T-helper 1 cell treated with Interleukin-12 subunit alpha and Interleukin-12 subunit beta and Interleukin-4 antibody, amounts not matched to agents 30 ng/mL and 1 ng/mL, for 36 hours (primary cell): ENCODE measurements around the gene SLC4A1. TPM values are rescaled to one million over a fixed set of nuclear protein-coding genes. Genes with fewer than 3 reads are reported as not detected.

ENCODE experiments used
- intact Hi-C: fragments of 100-400 bp; cut with micrococcal nuclease; formaldehyde crosslinking; loops from one replicate; pipeline ENCODE4 v1.15.1; 2024
- total RNA-seq: library from RNA; stranded (reverse); gene quantifications from 2 replicates; pipeline ENCODE4 v1.2.3, GENCODE V29; 2022

SLC4A1 gene
- total RNA-seq, 1 donor from 2014 or later: not detected

DNA sequence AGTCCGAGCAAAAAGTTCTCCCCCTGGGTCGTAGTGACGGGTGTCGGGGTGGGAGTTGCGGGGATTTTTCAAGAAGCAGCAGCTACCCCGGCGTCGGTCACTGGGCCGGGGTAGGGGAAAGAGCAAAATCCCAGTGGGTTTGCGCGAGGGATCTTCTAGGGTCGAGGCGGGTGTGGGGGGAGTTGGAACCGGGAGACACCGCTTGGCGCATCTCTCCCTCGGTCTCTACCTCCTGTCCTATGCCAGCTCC lies 46.1 kb downstream of the SLC4A1 start:
- intact Hi-C loops: loop anchor here (1.0 to 5.0 kb wide), 6 partner anchors 25 to 294 kb away; partner anchors contain the start of genes GPATCH8, RUNDC3A, SLC25A39 and TMUB2

DNA sequence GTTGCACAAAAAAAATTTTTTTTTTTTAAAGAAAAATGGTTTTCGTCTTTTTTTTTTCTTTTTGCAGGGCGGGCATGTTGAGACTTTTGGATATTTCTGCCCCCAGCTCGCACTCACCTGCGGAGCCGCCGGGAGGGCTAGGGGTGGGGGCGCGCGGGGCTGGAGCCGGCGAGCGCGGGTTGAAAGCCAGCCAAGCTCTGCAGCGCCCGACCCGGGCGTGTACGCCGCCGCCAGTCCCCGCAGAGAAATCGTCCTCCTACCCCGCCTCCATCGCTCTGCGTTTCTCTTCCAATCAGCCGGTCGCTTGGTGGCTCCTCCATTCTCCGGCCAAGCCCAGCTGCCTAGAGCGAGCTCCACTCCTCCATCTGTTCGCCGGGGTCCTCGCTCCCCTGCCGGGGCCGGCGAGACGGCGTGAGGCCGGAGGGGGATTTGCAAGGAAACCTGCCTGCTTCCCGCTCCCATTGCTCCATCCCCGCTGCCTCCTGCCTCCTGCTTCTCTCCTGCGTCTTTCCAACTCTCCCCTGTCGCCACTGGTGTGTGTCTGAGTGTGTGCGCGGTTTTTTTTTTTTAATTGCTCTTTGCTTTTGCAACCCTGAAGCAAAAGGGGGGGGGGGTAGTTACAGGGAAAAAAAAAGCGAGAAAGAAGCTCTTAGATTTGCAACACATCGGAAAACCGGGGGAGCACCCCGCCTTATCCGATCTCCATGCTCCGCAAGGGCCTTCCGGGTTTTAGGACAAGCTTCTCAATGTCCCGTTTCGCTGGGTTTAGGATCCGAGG lies 46.7 kb downstream of the SLC4A1 start:
- intact Hi-C loops: loop anchor here (1.0 to 5.0 kb wide), 6 partner anchors 25 to 294 kb away; partner anchors contain the start of genes GPATCH8, RUNDC3A, SLC25A39 and TMUB2

- intact Hi-C loops: loop anchor here (1.0 to 5.0 kb wide), 6 partner anchors 26 to 293 kb away; partner anchors contain the start of genes GPATCH8, RUNDC3A, SLC25A39 and TMUB2
Observed at GRCh38 chr17:44220213-44221083, 47.5 kb downstream of the SLC4A1 start.

DNA sequence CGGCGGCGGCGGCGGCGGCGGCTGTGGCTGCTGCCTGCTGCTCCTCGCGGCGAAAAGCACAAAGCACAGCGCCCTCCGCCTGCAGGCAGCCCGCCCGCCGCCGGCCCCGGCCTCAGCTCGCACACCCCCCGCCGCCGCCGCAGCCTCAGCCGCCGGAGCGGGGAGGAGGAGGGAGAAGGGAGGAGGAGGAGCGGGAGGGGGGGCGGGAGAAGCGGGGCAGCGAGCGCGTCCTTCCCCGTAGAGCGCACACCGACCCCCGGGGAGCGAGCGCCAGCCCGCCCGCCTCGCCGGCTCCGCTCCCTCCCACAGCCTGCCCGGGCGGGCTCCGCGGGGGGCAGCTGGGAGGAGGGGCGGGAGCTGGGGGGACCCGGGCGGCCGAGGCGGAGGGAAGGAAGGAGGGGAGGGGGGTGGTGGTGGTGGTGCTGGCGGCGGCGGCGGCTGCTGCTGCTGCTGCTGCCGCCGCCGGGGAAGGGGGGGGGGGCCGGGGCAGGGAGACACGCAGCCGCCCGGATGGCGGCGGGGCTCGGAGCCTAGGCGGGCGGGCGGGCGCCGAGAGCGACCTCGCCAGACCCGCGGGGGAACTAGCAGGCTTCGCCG lies 48.2 kb downstream of the SLC4A1 start, which contains the start of gene UBTF:
Gene UBTF (minus strand): TSS at position 60 of the 597 bp plus-strand sequence. CDS start 1,446 bp downstream, outside the sequence.
- intact Hi-C loops: loop anchor here (5.0 kb wide), 3 partner anchors 283 to 678 kb away; partner anchors contain the start of genes EFTUD2 and GPATCH8

GRCh38 chr17:44219108-44219615 lies 48.8 kb downstream of the SLC4A1 start:
- intact Hi-C loops: loop anchor here (5.0 kb wide), 1 partner anchor 678 kb away; the partner anchor contains the start of gene EFTUD2

DNA sequence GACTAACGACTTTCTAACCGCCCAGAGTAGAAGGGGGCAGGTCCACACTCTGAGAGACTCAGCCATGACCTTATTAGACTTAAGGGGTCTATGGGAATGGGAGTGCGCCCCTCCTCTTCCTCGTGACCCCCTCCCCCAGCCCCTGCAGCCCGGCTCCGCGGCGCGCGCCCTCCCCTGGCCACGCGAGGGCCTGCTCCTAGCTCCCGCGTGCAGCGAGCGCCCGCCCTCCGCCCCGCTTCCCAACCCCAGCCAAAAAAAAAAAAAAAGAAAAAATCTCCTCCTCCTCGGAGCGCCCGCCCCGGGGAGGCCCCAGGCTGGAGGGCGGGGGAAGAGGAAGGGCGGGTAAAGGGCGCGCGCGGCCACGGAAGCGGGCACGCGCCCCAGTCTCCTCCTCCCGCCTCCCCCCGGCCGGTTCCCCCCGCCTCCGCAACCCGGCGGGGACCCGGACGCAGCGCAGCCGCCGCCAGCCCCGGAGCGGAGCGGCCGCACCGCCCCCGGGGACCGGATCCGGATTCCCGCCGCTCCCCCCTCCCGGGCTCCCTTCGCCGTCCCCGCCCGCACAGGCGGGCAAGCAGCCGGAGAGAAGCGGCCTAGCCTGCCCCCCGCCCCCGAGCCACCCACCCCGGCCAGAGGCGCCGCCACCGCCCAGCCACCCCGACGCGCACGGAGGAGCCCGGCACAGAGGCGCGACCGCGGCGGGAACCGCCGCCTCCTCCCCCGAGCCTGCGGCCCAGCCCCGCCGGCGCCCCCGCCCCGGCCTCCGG lies 49.4 kb downstream of the SLC4A1 start:
- intact Hi-C loops: loop anchor here (1.0 to 5.0 kb wide), 4 partner anchors 8 to 679 kb away; partner anchors contain the start of gene EFTUD2

DNA sequence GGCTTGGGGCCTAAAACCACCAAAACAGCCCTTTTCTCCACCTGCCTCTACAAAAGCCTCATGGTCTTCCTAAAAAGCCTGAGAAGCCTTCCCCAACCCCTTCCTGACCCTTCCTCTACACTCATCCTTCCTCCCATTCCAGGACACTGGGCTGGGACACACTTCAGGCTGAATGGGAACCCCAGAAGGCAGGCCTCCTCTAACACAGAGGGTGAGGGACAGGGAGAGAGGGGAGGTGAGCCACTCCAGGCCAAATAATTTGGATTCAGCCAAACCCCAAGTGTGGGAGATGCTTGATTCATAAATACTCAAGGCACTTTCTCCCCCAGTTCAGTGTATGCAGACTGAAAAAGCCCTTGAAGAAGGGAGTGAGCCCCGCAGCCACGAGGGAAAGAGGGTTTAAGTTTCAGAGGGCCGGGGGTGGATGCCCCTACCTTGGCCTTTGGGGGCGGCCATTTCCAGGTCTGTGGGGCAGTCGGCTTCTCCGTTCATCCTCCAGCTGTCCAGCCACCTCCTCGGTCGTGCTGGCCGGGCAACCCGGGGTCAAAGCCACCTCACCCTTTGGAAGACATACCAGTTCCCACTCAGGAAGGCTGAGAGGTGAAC lies 50.1 kb downstream of the SLC4A1 start:
- intact Hi-C loops: loop anchor here (1.0 to 5.0 kb wide), 4 partner anchors 8 to 679 kb away; partner anchors contain the start of gene EFTUD2

DNA sequence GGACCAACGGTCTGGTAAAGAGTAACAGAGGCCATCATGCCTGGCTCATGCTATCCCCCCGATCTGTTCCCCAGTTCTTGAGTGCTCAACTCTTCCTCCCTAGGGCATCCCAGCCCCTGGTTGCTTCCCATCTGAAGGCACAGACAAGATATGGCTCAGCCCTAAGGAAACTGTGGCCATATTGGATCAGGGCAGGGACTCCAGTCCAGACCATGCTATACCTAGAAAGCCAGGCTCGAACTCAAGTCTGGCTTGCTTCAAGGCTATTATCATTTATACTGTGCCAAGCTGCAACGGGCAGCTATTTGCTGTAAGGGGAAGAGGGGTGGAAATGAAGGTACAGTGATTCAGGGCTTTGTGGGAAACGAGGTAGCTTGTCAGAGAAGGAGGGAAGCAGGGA lies 51.2 kb downstream of the SLC4A1 start:
- intact Hi-C loops: loop anchor here (5.0 kb wide), 1 partner anchor 681 kb away; the partner anchor contains the start of gene EFTUD2

- intact Hi-C loops: loop anchor here (5.0 kb wide), 1 partner anchor 681 kb away; the partner anchor contains the start of gene EFTUD2
Observed at GRCh38 chr17:44216173-44216572, 51.8 kb downstream of the SLC4A1 start.

GRCh38 chr17:44214896-44215295 lies 53.0 kb downstream of the SLC4A1 start:
- intact Hi-C loops: loop anchor here (5.0 kb wide), 1 partner anchor 682 kb away; the partner anchor contains the start of gene EFTUD2

- intact Hi-C loops: no loop called here
Observed at GRCh38 chr17:44214230-44214494, 53.8 kb downstream of the SLC4A1 start.

DNA sequence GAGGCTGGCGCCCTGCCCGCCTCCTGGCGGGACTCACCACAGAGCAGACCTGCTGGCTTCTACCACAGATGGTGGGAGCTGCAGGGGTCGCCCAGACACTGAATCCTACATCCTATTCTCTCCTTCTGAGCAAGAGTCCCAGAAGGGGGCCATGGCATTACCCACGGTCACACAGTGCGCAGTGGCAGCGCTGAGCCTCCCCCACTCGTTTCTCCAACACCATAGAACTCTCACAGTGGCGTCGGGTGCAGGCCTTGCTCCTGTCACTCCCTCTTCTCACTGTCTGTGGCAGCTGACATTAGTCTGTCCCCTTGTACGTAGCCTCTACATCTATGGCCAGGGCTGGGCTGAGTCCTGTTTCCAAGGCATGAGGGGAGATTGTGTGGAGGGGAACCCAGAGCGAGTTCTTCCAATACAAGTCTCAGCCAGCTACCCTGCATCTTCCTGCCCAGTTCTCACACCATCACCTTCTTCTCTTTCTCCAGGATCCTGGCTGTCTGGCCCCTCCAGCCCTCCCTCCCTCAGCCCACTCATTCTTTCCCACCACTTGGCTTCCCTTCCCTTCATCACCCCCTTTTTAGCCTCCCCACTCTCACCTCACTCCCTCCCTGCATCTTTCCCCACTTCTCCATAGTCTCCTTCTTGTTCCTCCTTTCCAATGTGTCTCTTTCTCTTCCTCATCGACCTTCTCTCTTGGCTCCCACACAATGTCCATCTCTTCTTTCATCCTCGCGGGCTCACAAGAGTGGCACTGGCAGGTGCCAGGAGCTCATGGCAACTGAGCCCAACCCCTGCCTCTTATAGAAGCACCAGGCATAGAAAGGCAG lies 54.3 kb downstream of the SLC4A1 start:
- intact Hi-C loops: no loop called here

DNA sequence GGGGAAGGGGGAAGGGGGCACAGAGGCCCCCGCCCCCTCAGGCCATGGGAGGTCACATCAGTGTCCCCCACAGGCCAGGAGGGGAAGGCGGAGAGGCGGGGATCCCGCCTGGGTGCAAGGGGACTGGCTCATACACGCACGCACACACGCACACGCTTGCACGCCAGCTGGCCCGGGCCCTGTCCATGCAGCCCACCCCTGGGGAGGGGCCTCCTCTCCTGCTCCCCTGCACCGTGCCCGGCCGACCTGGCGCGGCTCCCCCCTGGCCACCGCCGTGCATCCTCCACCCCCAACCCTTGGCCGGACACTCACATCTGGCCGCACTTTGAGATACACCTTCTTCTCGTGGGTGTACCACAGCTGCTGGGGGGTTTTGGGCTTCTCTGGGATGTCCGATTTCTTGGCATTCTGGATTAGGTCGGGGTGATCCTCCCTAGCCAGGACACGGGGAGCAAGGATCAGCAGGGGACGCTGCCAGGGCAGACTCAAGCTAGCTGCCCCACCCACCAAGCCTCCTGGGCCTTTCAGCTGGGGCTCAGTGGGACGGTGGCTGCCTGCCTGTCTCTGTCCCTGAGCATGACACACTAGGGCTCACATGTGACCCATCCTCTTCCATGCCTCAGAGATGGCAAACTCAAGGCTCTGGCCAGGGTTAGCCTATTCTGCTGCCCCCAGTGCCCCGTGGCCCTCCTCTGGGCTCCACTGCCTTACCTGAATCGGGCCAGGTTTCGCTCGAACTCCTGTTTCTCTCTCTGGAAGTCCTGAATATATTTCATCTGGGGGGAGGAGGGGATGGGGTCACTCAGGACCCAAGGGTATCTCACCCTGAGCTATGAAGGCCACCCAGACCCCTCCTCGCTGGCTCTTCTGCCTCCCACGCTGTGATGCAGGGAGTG lies 55.2 kb downstream of the SLC4A1 start:
- intact Hi-C loops: no loop called here

DNA sequence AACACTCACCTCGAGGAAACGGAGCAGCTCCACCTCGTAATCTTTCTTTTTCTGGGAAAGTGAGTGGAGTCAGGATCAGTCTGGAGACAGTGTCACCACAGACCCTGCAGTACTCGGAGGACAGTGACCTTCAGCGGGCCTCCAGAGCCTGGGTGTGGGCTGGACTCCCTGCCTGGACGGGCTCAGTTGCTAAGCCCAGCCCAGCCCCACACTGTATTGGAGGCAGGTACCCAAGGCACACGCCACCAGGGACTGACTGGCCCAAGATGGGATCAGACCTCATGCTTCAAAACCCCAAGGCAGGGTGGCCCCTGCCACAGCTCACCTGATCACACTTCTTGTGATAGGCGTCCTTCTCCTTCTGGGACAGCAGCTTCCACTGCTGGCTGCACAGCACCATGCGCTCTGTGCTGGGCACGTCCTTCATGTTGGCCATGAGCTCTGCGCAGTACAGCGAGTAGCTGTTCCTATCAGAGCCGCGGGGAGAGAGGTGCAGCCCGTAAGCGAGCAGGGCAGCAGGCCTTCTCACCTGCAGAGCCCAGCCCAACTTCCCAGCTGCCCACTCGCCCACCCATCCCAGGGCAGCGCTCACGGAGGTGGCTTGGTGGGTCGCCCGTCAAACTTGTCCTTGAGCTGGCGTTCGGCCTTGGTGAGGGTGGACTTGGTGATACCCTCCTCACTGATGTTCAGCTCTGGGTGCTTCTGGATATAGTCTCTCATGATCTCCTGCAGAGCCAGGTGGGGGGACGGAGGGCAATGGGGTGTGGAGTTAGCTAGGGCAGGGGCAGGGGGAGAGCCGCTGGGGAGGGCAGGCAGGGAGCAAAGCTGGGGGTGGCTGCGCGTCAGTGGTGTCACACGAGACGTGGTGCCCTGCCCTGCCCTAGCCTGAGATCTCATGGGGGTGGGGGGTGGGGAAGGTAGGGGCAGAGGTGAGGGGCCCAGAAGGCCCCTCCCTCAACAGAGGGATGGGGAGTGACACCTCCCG lies 56.4 kb downstream of the SLC4A1 start:
- intact Hi-C loops: no loop called here

DNA sequence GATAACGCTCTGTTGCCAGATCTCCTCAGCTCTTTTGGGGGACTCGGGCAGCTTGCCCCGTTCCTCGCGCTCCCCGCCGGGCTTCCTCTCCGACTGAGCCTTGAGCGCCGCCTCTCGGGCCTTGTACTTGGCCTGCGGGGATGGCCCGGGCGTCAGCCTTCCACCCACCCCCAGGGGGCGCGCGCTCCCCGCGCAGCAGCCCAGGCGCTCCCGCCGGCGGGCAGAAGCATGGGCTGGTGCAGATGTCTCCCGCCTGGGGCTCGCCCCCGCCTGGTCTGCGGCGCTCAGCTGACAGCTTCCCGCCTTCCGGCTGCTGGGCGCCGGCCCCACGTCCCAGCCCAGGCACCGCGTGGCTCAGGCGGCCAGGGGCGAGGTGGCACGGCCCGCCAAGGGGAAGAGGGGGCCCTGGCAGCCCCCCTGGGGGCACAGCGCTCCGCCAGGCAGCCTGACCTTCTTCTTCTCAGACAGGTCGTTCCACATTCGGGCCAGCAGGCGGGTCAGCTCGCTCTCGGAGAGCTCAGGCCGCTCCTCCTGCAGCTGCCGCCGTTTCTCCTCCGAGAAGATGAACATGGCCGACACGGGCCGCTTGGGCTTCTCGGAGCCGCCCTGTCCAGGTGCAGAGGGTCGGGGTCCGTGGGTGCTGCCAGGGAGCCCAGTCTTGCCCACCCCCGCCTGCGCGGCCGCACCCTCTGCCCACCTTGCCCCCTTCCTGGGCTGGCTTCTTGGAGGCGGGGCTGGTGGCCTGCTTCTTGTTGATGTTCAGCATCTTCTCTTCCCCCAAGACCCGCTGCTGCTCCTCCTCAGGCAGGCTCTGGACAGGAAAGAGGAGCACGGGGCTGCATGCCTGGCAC lies 57.4 kb downstream of the SLC4A1 start:
- intact Hi-C loops: loop anchor here (1.0 kb wide), 4 partner anchors 8 to 121 kb away; no protein-coding TSS in a partner anchor
